GM18951 (cell line): ENCODE data around the gene GPAM.
"Not testable (repeated sequence)": the region's sequence is repeated elsewhere in the genome, so short reads cannot be mapped to it uniquely, and the experiment has no call there.

Experiments
- POLR2A ChIP-seq: IDR thresholded peaks from 4 replicates; pipeline ENCODE4 v1.6.1; 2011; ENCODE audit warnings: mild to moderate bottlenecking; ENCODE audit not compliant: insufficient read length, insufficient read depth; ENCODE audit errors: extremely low read depth
- in situ Hi-C: fragments of 300-500 bp; cut with MboI; formaldehyde crosslinking; loops from one replicate; pipeline ENCODE4 v1.12.0; 2022; ENCODE audit warnings: low sequenced_read_pairs, mixed read lengths, inconsistent platforms; ENCODE audit not compliant: unreplicated experiment

GPAM gene

DNA sequence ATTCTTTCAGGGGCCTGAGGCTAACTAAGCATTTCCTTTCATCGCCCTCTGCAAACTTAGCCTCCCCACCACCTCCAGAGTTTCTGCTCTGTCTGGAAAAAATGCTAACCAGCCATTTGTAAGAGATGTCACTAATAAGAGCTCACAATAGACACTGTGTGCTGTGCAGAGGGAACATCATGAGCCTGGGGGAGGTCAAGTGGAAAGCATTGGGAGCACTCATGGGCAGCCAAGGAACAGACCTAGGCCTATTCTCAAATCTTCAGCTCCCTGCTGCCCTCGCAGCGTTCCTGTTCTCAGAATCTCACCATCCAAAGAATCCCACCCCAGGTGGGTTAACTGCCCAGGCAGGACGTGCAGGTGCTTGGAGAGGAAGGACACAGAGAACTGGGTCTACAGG, 27.1 kb upstream of the GPAM start:
- in situ Hi-C loops: no loop called here
- no peak for TF ChIP-seq POLR2A

DNA sequence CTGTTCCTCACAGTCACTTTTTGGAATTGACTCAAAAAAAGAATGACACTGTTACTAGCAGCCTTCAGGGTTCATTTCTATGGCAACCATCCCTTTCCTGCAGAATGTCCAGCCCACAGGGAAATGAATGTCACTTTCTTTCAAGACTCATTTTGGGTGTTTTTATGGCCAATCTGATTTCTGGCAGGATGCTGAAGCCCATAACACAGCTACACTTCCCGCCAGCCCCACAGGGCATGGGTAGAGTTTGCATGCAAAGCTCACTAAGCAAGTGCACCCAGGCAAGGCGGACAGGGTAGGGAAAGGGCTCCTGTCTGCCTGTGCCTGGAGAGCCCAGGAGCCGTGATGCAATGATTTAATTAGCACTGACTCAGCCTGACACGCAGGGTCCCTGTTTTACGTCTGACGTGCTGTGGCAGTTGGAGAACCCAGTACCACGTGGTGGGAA, 26.1 kb upstream of the GPAM start:
- TF ChIP-seq POLR2A: no peak
- in situ Hi-C loops: no loop called here

DNA sequence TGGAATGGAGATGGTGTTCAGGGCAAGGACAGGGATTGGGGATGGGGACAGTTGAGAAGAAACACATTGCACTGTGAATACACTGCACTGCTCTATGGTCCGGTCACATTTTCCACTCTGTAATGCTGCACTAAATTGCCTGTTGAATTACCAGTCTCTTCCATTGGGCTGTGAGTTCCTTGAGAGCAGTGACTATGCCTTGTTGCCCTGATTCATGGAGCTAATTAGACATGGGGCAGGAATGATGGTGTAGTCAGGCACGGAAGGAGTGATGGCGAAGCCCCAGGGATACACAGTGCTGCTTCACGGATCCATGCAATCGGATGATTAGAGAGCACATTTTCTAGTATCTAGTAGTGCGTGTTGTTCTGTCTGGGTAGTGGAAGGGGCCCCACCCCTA, 25.4 kb upstream of the GPAM start:
- in situ Hi-C loops: no loop called here
- TF ChIP-seq POLR2A: no peak

DNA sequence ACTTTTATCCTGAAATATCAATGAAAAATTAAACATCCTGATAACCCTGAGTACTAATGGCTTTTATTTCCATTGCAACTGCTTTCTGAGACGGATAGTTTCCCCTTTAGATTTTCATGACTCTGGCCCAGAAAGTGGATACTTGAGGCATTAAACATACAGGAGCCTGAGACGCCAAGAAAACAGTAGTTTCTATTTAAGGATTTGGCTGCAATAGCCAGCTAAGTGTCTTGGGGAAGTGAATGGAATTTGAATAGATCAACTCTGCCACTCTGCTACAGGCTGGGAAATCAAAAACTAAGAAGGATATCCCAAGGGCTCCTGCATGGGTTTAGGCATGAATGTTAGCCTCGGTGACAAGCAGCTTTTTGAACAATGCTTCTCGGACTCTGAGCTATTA, 24.7 kb upstream of the GPAM start:
- in situ Hi-C loops: no loop called here
- TF ChIP-seq POLR2A: no peak

DNA sequence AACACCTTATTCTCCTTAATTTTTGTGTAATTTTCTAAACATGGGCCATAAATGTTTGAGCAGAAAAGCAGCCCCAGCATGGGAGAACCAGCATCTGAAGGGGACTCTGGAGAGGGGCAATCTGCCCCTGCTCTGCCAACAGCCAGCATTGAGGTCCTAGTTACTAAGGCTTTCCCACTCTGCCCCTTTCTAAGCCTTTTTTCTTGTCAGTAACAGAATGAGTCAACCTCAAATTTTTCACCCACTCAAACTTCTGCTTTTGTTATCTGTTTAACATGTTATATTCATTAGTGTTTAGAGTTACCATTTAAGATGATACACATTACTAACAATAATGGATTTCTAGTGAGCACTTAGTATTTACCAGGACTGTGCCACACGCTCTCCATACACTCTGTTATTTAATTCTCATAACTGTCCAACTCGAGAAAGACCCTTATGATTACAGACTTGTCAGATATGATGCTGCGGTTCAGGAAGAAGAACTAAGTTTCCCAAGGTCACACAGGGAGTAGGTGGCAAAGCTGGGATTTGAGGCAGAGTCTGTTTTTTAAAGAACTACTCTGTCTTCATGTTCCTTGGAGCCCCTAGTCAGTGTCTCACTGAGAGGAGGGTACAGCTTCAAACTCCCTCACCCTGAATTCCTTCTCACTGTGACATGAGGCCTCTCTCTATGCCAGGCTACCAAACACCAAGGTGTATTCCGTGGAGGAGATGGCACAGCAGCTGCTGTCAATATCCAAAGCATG, 19.9 kb upstream of the GPAM start:
- no peak for TF ChIP-seq POLR2A
- in situ Hi-C loops: no loop called here

DNA sequence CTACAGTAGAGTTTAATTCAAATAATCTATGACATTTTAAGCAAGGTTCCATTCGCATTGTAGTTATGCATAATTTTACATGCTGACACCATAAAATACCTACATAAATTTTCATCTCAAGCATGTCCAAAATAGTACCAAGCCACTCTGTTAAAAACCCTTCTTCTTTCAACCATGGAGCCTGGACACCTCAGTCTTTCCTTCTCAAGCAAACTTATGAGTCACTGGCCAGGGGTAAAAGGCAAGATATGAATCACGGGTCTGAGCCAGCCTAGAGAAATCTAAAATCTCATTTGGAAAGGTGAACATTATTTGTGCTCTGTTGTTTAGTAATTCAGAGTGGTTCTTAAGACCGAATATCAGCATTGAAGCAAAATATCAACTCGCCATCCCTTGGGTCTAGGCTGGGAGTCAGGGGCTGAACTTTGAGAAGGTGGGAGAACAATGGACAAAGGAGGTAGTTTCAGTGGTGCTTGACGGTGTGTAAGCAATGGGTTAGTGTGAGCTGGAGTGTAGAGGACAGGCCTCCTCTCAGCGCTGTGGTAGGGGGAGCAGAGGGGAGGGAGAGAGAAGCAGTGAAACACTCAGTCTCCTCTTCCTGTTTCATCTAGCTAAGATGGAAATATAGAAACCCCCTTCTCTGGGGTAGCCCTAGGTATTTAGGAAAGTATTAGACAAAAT, 19.1 kb upstream of the GPAM start:
- in situ Hi-C loops: no loop called here
- TF ChIP-seq POLR2A: no peak

DNA sequence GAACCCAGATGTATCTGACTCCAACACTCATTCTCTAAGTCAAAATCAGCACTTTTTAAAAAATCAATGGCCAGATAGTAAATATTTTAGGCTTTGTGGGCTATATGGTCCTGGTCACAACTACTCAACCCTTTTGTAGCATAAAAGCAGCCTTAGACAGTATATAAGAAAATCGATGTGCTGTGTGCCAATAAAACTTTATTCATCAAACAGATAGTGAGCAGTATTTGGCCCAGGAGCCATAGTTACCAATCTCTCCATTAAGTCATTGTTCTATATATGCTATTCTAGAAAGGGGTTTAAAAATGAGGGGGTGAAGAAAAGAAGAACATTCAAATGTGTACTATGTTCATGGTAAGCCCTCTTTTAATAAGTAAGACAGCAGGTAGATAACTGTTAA, 18.5 kb upstream of the GPAM start:
- no peak for TF ChIP-seq POLR2A
- in situ Hi-C loops: no loop called here

DNA sequence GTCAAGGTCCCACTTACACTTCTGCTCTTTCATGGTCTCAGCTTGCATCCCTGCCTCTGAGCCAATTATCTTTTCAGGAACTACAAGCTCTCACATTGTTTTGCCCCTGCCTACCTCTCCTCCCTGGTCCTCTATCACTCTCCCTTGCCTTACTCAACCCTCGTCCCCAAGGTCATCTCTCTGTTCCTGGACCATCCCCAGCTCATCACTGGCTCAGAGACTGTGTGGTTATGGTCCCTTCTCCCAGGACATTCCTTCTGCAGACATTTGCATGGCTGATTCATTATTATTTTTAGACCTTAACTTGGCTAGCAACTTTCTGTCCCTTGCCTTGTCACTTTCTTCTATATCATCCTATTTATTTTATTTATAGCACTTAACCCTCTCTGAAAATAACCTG, 17.8 kb upstream of the GPAM start:
- in situ Hi-C loops: no loop called here
- no peak for TF ChIP-seq POLR2A

DNA sequence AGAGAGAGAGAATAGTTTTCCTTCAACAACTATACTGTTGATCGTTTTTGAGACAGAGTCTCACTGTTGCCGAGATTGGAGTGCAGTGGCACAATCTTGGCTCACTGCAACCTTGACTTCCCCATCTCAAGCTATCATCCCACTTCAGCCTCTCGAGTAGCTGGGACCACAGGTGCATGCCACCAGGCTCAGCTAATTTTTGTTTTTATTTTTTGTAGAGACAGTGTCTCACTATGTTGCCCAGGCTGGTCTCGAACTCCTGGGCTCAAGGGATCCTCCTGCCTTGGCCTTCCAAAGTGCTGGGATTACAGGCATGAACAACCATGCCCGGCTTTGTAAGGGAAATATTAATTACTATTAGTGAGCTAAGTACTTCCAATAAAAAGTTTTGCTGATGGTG, 16.7 kb upstream of the GPAM start:
- in situ Hi-C loops: not testable (repeated sequence)

DNA sequence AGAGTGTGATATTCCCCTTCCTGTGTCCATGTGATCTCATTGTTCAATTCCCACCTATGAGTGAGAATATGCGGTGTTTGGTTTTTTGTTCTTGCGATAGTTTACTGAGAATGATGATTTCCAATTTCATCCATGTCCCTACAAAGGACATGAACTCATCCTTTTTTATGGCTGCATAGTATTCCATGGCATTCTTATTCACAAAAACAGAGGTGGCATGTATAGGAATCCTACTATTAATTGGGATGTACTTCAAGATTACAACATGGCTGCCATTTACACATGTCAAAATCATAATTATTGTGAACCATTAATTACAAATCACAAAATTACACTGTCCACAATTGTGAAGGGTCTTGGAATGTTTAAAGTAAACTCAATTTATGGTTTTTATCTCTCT, 14.1 kb upstream of the GPAM start:
- in situ Hi-C loops: not testable (repeated sequence)

DNA sequence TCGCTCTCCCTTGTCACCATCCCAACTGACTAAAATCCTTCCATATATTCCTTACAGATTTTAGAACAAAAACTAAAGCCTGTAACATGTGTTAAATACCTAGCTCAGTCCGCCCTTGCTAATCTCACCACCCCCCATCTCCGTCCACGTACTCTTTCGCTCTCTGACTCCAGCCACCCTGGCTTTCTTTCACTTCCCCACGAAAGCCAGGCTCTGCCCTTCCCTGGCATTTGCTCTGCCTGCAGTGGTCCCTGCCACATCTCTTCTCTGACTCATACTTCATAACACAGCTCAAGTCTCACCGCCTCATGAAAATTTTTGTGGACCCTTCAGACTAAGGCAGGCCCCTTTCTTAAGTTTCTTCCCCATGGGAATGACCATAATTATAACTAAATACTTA, 11.7 kb upstream of the GPAM start:
- in situ Hi-C loops: no loop called here
- no peak for TF ChIP-seq POLR2A

DNA sequence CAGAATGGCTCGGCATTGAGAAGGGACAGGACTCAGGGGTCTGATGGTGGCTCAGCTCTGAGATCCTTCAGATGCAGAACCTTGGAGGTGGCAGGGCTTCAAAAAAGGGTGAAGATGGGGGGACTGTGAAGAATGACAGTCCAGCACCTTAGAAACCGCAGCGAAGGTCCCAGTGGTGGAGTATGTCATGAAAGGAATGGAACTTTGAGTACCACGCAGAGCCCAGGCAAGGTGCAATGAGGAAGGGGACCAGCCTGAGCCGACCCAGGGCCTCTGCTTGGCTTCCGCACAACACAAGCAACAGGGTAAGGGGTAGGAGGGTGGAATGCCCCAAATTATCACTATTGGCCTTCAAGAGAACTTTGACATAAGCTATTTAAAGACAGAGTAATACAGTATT, 8.2 kb upstream of the GPAM start:
- in situ Hi-C loops: no loop called here

DNA sequence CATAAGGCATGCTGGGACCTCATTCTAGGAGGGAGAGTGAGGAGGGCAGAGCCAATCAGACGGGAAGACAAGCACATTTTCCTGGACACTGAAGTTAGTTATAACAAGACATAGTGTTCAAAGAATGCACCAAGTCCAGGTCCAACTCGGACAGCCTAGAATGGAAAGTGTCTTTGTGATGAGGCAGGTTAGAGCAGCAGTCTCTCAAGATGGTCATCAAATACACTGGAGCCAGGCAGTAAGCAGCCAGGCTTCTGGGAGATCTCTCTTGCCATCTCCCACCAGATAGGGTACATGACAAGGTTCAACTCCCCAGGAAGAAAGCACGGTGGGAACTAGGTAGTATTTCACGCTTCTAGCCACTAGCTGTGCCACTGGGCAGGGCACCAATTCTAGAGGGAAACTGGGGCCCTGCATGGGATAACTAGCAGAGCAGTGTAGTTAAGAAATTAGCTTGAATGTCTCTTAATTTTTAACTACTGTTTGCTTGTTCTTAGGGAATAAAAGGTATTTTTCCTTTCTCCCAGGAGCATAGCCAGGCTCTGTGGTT, 7.6 kb upstream of the GPAM start:
- in situ Hi-C loops: no loop called here
- no peak for TF ChIP-seq POLR2A

More for the DNA sequence above, 8.2 kb upstream of the GPAM start:
- TF ChIP-seq POLR2A: no peak

DNA sequence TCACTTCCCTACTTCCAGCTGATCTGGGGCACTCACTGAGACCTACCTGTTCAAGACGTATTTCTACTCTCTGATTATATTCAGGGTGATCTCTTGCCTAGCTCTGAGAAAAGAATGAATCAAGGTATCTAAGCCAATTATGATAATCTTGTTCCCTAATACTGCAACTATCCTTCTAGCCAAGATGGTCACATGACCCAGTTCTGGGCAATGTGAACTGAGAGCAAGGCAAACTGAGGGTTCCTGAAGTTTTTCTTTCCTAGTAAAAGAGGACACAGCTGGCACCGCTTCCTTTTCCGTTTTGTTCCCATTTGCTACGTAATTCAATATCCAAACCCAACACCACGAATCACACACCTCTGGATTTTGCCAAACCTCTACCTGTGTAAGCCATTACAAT, 5.9 kb upstream of the GPAM start:
- in situ Hi-C loops: no loop called here
- TF ChIP-seq POLR2A: no peak
